ENCODE results near the gene SINHCAF. TPM values are rescaled to one million over a fixed set of nuclear protein-coding genes. Genes with fewer than 3 reads are reported as not detected.
A peak's percentile ranks its signal among the peaks of the same experiment; 100 is the strongest.

Gene SINHCAF
- total and polyA plus RNA-seq, 9 of the 15 experiments (the other 6 are each of a cell fraction or from before 2014, with no cell fraction given) = 73.2 to 185 (median 110) TPM

- Histone ChIP-seq H3K79me2 (ENCODE audit: control insufficient read depth, insufficient read depth, low read length) (peaks cover 96% of the 10 kb centered on the region), H3K9ac (ENCODE audit: insufficient read depth in 1 of 2, low read depth in 2 of 2, low read length in 2 of 2) (peak overlapping the region in 1 of 2 experiments; percentile 95; a peak in 2 of 4 replicates), H3K4me1 (replicated peaks in 1 of 2; ENCODE audit: control insufficient read depth in 2 of 2, insufficient read depth in 2 of 2, low read length in 2 of 2) (peaks cover 23 to 41% of the 10 kb centered on the region in 2 experiments; a peak in 4 of 5 replicates), H3K27ac (ENCODE audit: extremely low read depth, low read depth, low read length) (peak overlapping the region; percentile 88), H3K9me1 (ENCODE audit: control insufficient read depth, insufficient read depth, low read length) (no peaks in the 10 kb centered on the region), H3K9me3 (replicated peaks; ENCODE audit: control insufficient read depth, insufficient read depth, low read depth, low read length) (no peaks in the 10 kb centered on the region), H2AFZ (ENCODE audit: low read depth, low read length) (no peak overlapping the region), H3K4me2 (ENCODE audit: insufficient read depth, low read length) (peak overlapping the region; percentile 70), H4K20me1 (replicated peaks; ENCODE audit: control insufficient read depth, insufficient read depth, low read length) (peaks cover 42% of the 10 kb centered on the region), H3K36me3 (ENCODE audit: control insufficient read depth, insufficient read depth, low read length) (peaks cover 2% of the 10 kb centered on the region; the same call in 1 of the 3 replicates), H3K4me3 (peak overlapping the region; percentile 71; the same call in 1 of the 2 replicates), H3K27me3 (ENCODE audit: control insufficient read depth in 2 of 2, insufficient read depth in 2 of 2, low read length in 2 of 2) (no peaks in the 10 kb centered on the region)
- in situ Hi-C loops (cut with MboI) = no loop called here
- ATAC-seq (no peak), DNase-seq (ENCODE audit: extremely low read depth in 1 of 4, low spot score in 3 of 4) (peak in 1 of 4 experiments; percentile 28), FAIRE-seq (no peak)
- 0 out of 2 replicates have a peak, but pooled peaks have one; percentile 23 for TF ChIP-seq HMBOX1 (IDR thresholded peaks at IDR 0.05)
- 0 out of 2 replicates have a peak, but pooled peaks have one; percentile 45 for TF ChIP-seq ADNP (tag; IDR thresholded peaks at IDR 0.05)
- no peak for TF ChIP-seq HCFC1 (IDR thresholded peaks at IDR 0.05; ENCODE audit: low read depth, low read length)
- no peak for TF ChIP-seq KLF16 (IDR thresholded peaks at IDR 0.05)
- TF ChIP-seq FOXJ2 (tag; IDR thresholded peaks at IDR 0.05) = 0 out of 2 replicates have a peak, but pooled peaks have one; percentile 46
- TF ChIP-seq ZNF592 (IDR thresholded peaks at IDR 0.05) = 0 out of 2 replicates have a peak, but pooled peaks have one; percentile 36
- no peak for TF ChIP-seq SOX6 (IDR thresholded peaks at IDR 0.05)
- TF ChIP-seq ZNF583 (CRISPR knock-in tag; IDR thresholded peaks at IDR 0.05) = no peak
- TF ChIP-seq ZKSCAN1 (IDR thresholded peaks at IDR 0.05; ENCODE audit: low read depth, low read length) = peak; percentile 85
- 0 out of 2 replicates have a peak, but pooled peaks have one; percentile 30 for TF ChIP-seq RBFOX2 (IDR thresholded peaks at IDR 0.05; ENCODE audit: low read depth, low read length)
- TF ChIP-seq ESRRB (CRISPR knock-in tag; IDR thresholded peaks at IDR 0.05; ENCODE audit: borderline replicate concordance) = no peak
- ChIA-PET POLR2A (interaction anchor here (0.9 to 1.3 kb wide), 2 partner anchors 18 to 52 kb away, joined by 3 read pairs; no protein-coding TSS in a partner anchor), CTCF (ENCODE audit: low intra/inter-chr PET ratio) (no interaction called here)
- WGBS (ENCODE audit: insufficient coverage, low coverage, missing lambda C conversion rate) = 5% methylated on average over 4 of the region's 4 CpGs
- no TSS peak for BruUV-seq (replicated peaks)
- intact Hi-C loops (cut with micrococcal nuclease) = loop anchor here (10.0 kb wide), 1 partner anchor 313 kb away; no protein-coding TSS in a partner anchor
These were observed 4.6 kb downstream of the SINHCAF start for GRCh38 chr12:31321186-31321896.

Measured in K562 (cell line).